ENCODE results near the gene MOB3A. TPM values are rescaled to one million over a fixed set of nuclear protein-coding genes. Genes with fewer than 3 reads are reported as not detected.

The MOB3A gene
- total and polyA plus RNA-seq, 9 of the 15 experiments (the other 6 are each of a cell fraction or from before 2014, with no cell fraction given): 1.1 to 24.1 (median 6.0) TPM

- FAIRE-seq: peak; percentile 57
- Histone ChIP-seq H3K9me3 (replicated peaks; ENCODE audit: control insufficient read depth, insufficient read depth, low read depth, low read length) (no peaks in the 10 kb centered on the region), H3K36me3 (ENCODE audit: control insufficient read depth, insufficient read depth, low read length) (peaks cover 18% of the 10 kb centered on the region; the same call in 2 of the 3 replicates), H2AFZ (ENCODE audit: low read depth, low read length) (peak overlapping the region; percentile 9; the same call in 1 of the 2 replicates), H3K4me3 (no peak overlapping the region), H3K4me1 (replicated peaks in 1 of 2; ENCODE audit: control insufficient read depth in 2 of 2, insufficient read depth in 2 of 2, low read length in 2 of 2) (peaks cover 27 to 51% of the 10 kb centered on the region in 2 experiments; a peak in 4 of 5 replicates), H3K79me2 (ENCODE audit: control insufficient read depth, insufficient read depth, low read length) (peaks cover 11% of the 10 kb centered on the region), H3K27ac (ENCODE audit: extremely low read depth, low read depth, low read length) (peak overlapping the region; percentile 59; the same call in 2 of the 3 replicates), H3K4me2 (ENCODE audit: insufficient read depth, low read length) (peak overlapping the region; percentile 39), H3K27me3 (ENCODE audit: control insufficient read depth in 2 of 2, insufficient read depth in 2 of 2, low read length in 2 of 2) (no peaks in the 10 kb centered on the region), H4K20me1 (replicated peaks; ENCODE audit: control insufficient read depth, insufficient read depth, low read length) (no peaks in the 10 kb centered on the region), H3K9me1 (ENCODE audit: control insufficient read depth, insufficient read depth, low read length) (no peaks in the 10 kb centered on the region), H3K9ac (ENCODE audit: insufficient read depth in 1 of 2, low read depth in 2 of 2, low read length in 2 of 2) (peak overlapping the region; percentile 39 to 82; a peak in 3 of 4 replicates)
- intact Hi-C loops (cut with micrococcal nuclease) (loop anchor here (5.0 kb wide), 1 partner anchor 68 kb away; the partner anchor contains the start of gene BTBD2), in situ Hi-C loops (cut with MboI) (no loop called here)
- WGBS (ENCODE audit: insufficient coverage, low coverage, missing lambda C conversion rate): 69% methylated on average over 26 of the region's 28 CpGs
- POLR2A ChIA-PET: interaction anchor here (1.0 kb wide), 1 partner anchor 50 kb away, joined by 3 read pairs; no protein-coding TSS in a partner anchor
- no TSS peak for BruUV-seq (replicated peaks)
- peak; percentile 70 for ATAC-seq
- DNase-seq (ENCODE audit: extremely low read depth in 1 of 4, low spot score in 3 of 4): peak in 2 of 4 experiments; percentile 70
- CTCF ChIA-PET (ENCODE audit: low intra/inter-chr PET ratio): no interaction called here
- TF ChIP-seq KLF1 (tag; IDR thresholded peaks at IDR 0.05): no peak
- TF ChIP-seq MTA3 (IDR thresholded peaks at IDR 0.05; ENCODE audit: borderline replicate concordance): no peak
- no peak for TF ChIP-seq HMG20B (CRISPR knock-in tag; IDR thresholded peaks at IDR 0.05)
- no peak for TF ChIP-seq HNRNPK (IDR thresholded peaks at IDR 0.05; ENCODE audit: low read depth, low read length, poor library complexity, severe bottlenecking)
- peak in 2 of 3 experiments; percentile 76 to 79; a peak in 4 of 6 replicates for TF ChIP-seq ZBTB11 (CRISPR knock-in tag; IDR thresholded peaks at IDR 0.05)
- peak; percentile 68 for TF ChIP-seq ZBTB33 (CRISPR knock-in tag; IDR thresholded peaks at IDR 0.05)
- no peak for TF ChIP-seq ZFP30 (CRISPR knock-in tag; IDR thresholded peaks at IDR 0.05; ENCODE audit: borderline replicate concordance)
- TF ChIP-seq MTF1 (CRISPR knock-in tag; IDR thresholded peaks at IDR 0.05; ENCODE audit: borderline replicate concordance): no peak
- no peak for TF ChIP-seq MCM7 (IDR thresholded peaks at IDR 0.05)
- no peak for TF ChIP-seq SAP30 (IDR thresholded peaks at IDR 0.05; ENCODE audit: borderline replicate concordance, insufficient read depth, low read depth, low read length, poor library complexity, severe bottlenecking)
- TF ChIP-seq THRAP3 (IDR thresholded peaks at IDR 0.05; ENCODE audit: borderline replicate concordance): no peak
- TF ChIP-seq ETV1 (tag; conservative IDR thresholded peaks at IDR 0.05; ENCODE audit: low read depth): peak; percentile 87
Observed at GRCh38 chr19:2084993-2085720, 11.0 kb downstream of the MOB3A start.

Measured in K562 (cell line).